ENCODE data around the gene RSBN1L. TPM values are rescaled to one million over a fixed set of nuclear protein-coding genes. Genes with fewer than 3 reads are reported as not detected.

The RSBN1L gene
- total and polyA plus RNA-seq, 4 donors = 7.3 to 53.2 (median 12.9) TPM

GRCh38 chr7:77786741-77787140, 90.5 kb downstream of the RSBN1L start:
- Histone ChIP-seq H3K27me3 (ENCODE audit: control insufficient read depth in 3 of 3, insufficient read depth in 3 of 3, low read length in 2 of 3) (no peaks in the 10 kb centered on the region), H3K9me3 (ENCODE audit: control insufficient read depth in 4 of 4, insufficient read depth in 3 of 4, low read length in 3 of 4) (peaks cover 0 to 2% (median 0%) of the 10 kb centered on the region in 4 donors), H3K4me3 (no peak overlapping the region), H3K9ac (ENCODE audit: insufficient read depth in 1 of 2, low read length in 2 of 2) (no peak overlapping the region), H3K4me1 (ENCODE audit: control insufficient read depth in 5 of 5, insufficient read depth in 5 of 5, low read length in 5 of 5) (no peaks in the 10 kb centered on the region), H3K27ac (ENCODE audit: low read depth in 1 of 2, low read length in 1 of 2) (no peak overlapping the region), H3K36me3 (ENCODE audit: control insufficient read depth in 4 of 4, insufficient read depth in 4 of 4, low read length in 4 of 4) (peaks cover 0 to 6% (median 4%) of the 10 kb centered on the region in 4 donors)
- TF ChIP-seq, protein P1, sequence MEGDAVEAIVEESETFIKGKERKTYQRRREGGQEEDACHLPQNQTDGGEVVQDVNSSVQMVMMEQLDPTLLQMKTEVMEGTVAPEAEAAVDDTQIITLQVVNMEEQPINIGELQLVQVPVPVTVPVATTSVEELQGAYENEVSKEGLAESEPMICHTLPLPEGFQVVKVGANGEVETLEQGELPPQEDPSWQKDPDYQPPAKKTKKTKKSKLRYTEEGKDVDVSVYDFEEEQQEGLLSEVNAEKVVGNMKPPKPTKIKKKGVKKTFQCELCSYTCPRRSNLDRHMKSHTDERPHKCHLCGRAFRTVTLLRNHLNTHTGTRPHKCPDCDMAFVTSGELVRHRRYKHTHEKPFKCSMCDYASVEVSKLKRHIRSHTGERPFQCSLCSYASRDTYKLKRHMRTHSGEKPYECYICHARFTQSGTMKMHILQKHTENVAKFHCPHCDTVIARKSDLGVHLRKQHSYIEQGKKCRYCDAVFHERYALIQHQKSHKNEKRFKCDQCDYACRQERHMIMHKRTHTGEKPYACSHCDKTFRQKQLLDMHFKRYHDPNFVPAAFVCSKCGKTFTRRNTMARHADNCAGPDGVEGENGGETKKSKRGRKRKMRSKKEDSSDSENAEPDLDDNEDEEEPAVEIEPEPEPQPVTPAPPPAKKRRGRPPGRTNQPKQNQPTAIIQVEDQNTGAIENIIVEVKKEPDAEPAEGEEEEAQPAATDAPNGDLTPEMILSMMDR (IDR thresholded peaks at IDR 0.05; ENCODE audit: control extremely low read depth, extremely low read depth) = no peak
- DNase-seq (no peak), ATAC-seq (ENCODE audit: insufficient read depth, low FRiP score) (no peak)

DNA sequence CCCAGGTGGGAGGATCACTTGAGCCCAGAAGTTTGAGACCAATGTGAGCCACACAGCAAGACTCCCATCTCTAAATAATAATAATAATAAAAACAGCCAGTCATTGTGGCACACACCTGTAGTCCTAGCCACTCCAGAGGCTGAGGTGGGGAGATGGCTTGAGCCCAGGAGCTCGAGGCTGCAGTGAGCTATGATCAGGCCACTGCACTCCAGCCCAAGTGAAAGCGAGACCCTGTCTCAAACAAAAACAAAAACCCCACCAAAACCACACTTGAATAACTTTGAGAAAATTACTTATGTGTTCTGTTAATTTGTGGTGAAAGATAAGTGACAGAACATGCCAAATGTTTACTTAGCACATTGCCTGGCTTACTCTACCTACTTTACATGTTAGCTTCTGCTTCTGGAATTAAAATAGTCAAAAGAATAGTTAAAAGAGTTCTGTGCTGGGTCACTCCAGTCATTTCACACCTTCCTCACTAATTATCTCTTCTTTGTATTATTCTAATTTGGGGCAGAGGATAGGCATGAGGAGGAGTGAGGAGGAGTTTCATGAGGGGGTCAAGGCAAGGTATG, 92.2 kb downstream of the RSBN1L start:
- ATAC-seq (ENCODE audit: insufficient read depth, low FRiP score) (no peak), DNase-seq (no peak)
- H3K4me3 ChIP-seq = no peak overlapping the region
- no peaks in the 10 kb centered on the region for H3K27me3 ChIP-seq (ENCODE audit: control insufficient read depth in 3 of 3, insufficient read depth in 3 of 3, low read length in 2 of 3)
- no peak overlapping the region for H3K27ac ChIP-seq (ENCODE audit: low read depth in 1 of 2, low read length in 1 of 2)
- no peak overlapping the region for H3K9ac ChIP-seq (ENCODE audit: insufficient read depth in 1 of 2, low read length in 2 of 2)
- no peaks in the 10 kb centered on the region for H3K4me1 ChIP-seq (ENCODE audit: control insufficient read depth in 5 of 5, insufficient read depth in 5 of 5, low read length in 5 of 5)
- WGBS, 2 donors = 94 to 98% methylated on average over 2 of the region's 2 CpGs
- H3K36me3 ChIP-seq (ENCODE audit: control insufficient read depth in 4 of 4, insufficient read depth in 4 of 4, low read length in 4 of 4) = peaks cover 0 to 6% (median 4%) of the 10 kb centered on the region in 4 donors
- TF ChIP-seq, protein P1 (IDR thresholded peaks at IDR 0.05; ENCODE audit: control extremely low read depth, extremely low read depth) = no peak
- peaks cover 0 to 2% (median 0%) of the 10 kb centered on the region in 4 donors for H3K9me3 ChIP-seq (ENCODE audit: control insufficient read depth in 4 of 4, insufficient read depth in 3 of 4, low read length in 3 of 4)

DNA sequence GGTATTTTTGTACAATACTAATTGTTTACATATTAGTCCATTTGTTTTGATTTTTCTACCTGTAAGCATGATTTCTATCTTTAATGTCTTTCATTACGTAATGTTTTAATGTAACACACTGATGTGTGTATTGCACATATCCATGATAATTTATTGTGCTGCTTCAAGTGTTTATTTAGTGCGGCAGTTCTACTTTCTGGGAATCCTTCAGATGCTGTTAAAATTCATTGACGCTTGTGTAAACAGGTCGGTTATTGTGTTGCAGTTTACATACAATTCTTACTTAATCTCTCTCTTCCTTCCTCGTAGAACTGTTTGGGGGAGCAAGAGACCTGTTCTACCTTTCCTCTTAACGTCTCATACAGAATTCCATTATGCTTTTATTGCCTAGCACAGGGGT, 95.1 kb downstream of the RSBN1L start:
- Histone ChIP-seq H3K27ac (ENCODE audit: low read depth in 1 of 2, low read length in 1 of 2) (no peak overlapping the region), H3K9me3 (ENCODE audit: control insufficient read depth in 4 of 4, insufficient read depth in 3 of 4, low read length in 3 of 4) (no peaks in the 10 kb centered on the region), H3K4me1 (ENCODE audit: control insufficient read depth in 5 of 5, insufficient read depth in 5 of 5, low read length in 5 of 5) (peaks cover 0 to 4% (median 0%) of the 10 kb centered on the region in 5 donors), H3K27me3 (ENCODE audit: control insufficient read depth in 3 of 3, insufficient read depth in 3 of 3, low read length in 2 of 3) (no peaks in the 10 kb centered on the region), H3K4me3 (no peak overlapping the region), H3K36me3 (ENCODE audit: control insufficient read depth in 4 of 4, insufficient read depth in 4 of 4, low read length in 4 of 4) (peaks cover 0 to 7% (median 4%) of the 10 kb centered on the region in 4 donors), H3K9ac (ENCODE audit: insufficient read depth in 1 of 2, low read length in 2 of 2) (no peak overlapping the region)
- 30 to 35% methylated on average over 6 of the region's 6 CpGs for WGBS, 2 donors
- TF ChIP-seq, protein P1 (IDR thresholded peaks at IDR 0.05; ENCODE audit: control extremely low read depth, extremely low read depth) = no peak
- peak in 2 of 3 donors; percentile 7 to 15 for DNase-seq
- no peak for ATAC-seq (ENCODE audit: insufficient read depth, low FRiP score)

- H3K4me3 ChIP-seq = no peak overlapping the region
- ATAC-seq (ENCODE audit: insufficient read depth, low FRiP score) (no peak), DNase-seq (no peak)
- H3K27me3 ChIP-seq (ENCODE audit: control insufficient read depth in 3 of 3, insufficient read depth in 3 of 3, low read length in 2 of 3) = no peaks in the 10 kb centered on the region
- TF ChIP-seq, protein P1 (IDR thresholded peaks at IDR 0.05; ENCODE audit: control extremely low read depth, extremely low read depth) = no peak
- H3K27ac ChIP-seq (ENCODE audit: low read depth in 1 of 2, low read length in 1 of 2) = no peak overlapping the region
- H3K9me3 ChIP-seq (ENCODE audit: control insufficient read depth in 4 of 4, insufficient read depth in 3 of 4, low read length in 3 of 4) = no peaks in the 10 kb centered on the region
- peaks cover 0 to 10% (median 4%) of the 10 kb centered on the region in 5 donors for H3K4me1 ChIP-seq (ENCODE audit: control insufficient read depth in 5 of 5, insufficient read depth in 5 of 5, low read length in 5 of 5)
- no peak overlapping the region for H3K9ac ChIP-seq (ENCODE audit: insufficient read depth in 1 of 2, low read length in 2 of 2)
- H3K36me3 ChIP-seq (ENCODE audit: control insufficient read depth in 4 of 4, insufficient read depth in 4 of 4, low read length in 4 of 4) = peaks cover 0 to 7% (median 4%) of the 10 kb centered on the region in 4 donors
- 88 to 90% methylated on average over 2 of the region's 2 CpGs for WGBS, 2 donors
These were observed 95.7 kb downstream of the RSBN1L start for GRCh38 chr7:77791956-77792355.
